Kidney (tissue), 14 donors: Measurements from ENCODE around the gene CTSD. TPM values are rescaled to one million over a fixed set of nuclear protein-coding genes. Genes with fewer than 3 reads are reported as not detected.

Experiments used
- DNase-seq, 5 donors: peaks; one replicate each; pipeline ENCODE4 v3.0.0-alpha.2; 2013 to 2020
- FAIRE-seq: peaks from 2 replicates; lab custom pipeline; 2012; peaks lifted over from hg19 to GRCh38; lab: Jason Lieb, UNC
- H3K27ac ChIP-seq, 2 donors: one replicate each; pipeline ENCODE4 v1.7.0; 2013; ENCODE audit warnings: low read depth in 2 of 2, low read length in 2 of 2, inconsistent platforms in 1 of 2
- H3K27me3 ChIP-seq: one replicate; pipeline ENCODE4 v1.7.1; 2013; ENCODE audit warnings: low read length, inconsistent platforms; ENCODE audit not compliant: control insufficient read depth, insufficient read depth
- H3K36me3 ChIP-seq, 3 donors: one replicate each; pipeline versions ENCODE4 v1.7.0 to v1.7.1; 2013; ENCODE audit warnings: low read length in 3 of 3, control low read depth in 1 of 3, inconsistent platforms in 1 of 3; ENCODE audit not compliant: insufficient read depth in 3 of 3, control insufficient read depth in 2 of 3
- H3K4me1 ChIP-seq, 3 donors: one replicate each; pipeline versions ENCODE4 v1.7.0 to v1.7.1; 2013; ENCODE audit warnings: low read length in 3 of 3, inconsistent platforms in 1 of 3, low read depth in 1 of 3; ENCODE audit not compliant: control insufficient read depth in 2 of 3, insufficient read depth in 2 of 3
- H3K4me3 ChIP-seq, 3 donors: one replicate each; pipeline versions ENCODE4 v1.7.0 to v1.8.1; 2013; ENCODE audit warnings: low read length in 3 of 3, control low read depth in 1 of 3, inconsistent platforms in 1 of 3
- H3K9ac ChIP-seq, 3 donors: one replicate each; pipeline versions ENCODE4 v1.7.0 to v1.7.1; 2013; ENCODE audit warnings: low read length in 3 of 3, control low read depth in 1 of 3, inconsistent platforms in 1 of 3
- H3K9me3 ChIP-seq, 3 donors: one replicate each; pipeline versions ENCODE4 v1.7.0 to v1.7.1; 2013; ENCODE audit warnings: low read length in 3 of 3, control low read depth in 1 of 3, inconsistent platforms in 1 of 3; ENCODE audit not compliant: control insufficient read depth in 2 of 3, insufficient read depth in 1 of 3
- CTCF ChIP-seq: IDR thresholded peaks from 3 replicates; pipeline ENCODE4 v1.5.1; 2012; ENCODE audit warnings: mild to moderate bottlenecking, moderate library complexity, borderline replicate concordance; ENCODE audit not compliant: insufficient read depth; ENCODE audit errors: extremely low read depth
- intact Hi-C: fragments of 100-400 bp; cut with DNase I; formaldehyde crosslinking; loops from one replicate; pipeline ENCODE4 v1.11.1; 2022
- polyA plus RNA-seq: library from polyadenylated mRNA; stranded (reverse); fragments of 350-450 nt; fragmentation: Illumina TruSeq; extraction: RNeasy Lipid Tissue Mini Kit (QIAGEN cat#74804); gene quantifications from one replicate; pipeline ENCODE4 v1.2.3, GENCODE V29; 2014; ENCODE audit warnings: low read depth, low replicate concordance; ENCODE audit not compliant: insufficient read depth
- total RNA-seq: library from RNA; stranded (reverse); fragmentation: NEBNext Ultra II Directional; extraction: Animal tissue kit (Norgen Biotek cat#: 25700); gene quantifications from one replicate; pipeline ENCODE4 v1.2.1, GENCODE V29; 2021
- donor health status: control.
- donor health status: control.
- donor health status: control.
- donor health status: control.
- donor health status: control.
- donor health status: DM: yes; HTN: yes; CAD: no.
- donor health status: Normal renal cell carcinoma (clear cell type).

Gene CTSD
- total and polyA plus RNA-seq, 2 donors from 2014 or later, result 2,183 to 2,764 TPM

- intact Hi-C loops, result no loop called here
- peak overlapping the region; percentile 95 to 99 for H3K27ac ChIP-seq
- no peaks in the 10 kb centered on the region for H3K27me3 ChIP-seq
- peak in 1 of 5 donors; percentile 84 for DNase-seq
- peaks cover 0 to 62% (median 31%) of the 10 kb centered on the region in 3 donors for H3K4me1 ChIP-seq
- FAIRE-seq, result no peak
- peak overlapping the region in 2 of 3 donors; percentile 57 to 97 for H3K9ac ChIP-seq
- H3K9me3 ChIP-seq, result no peaks in the 10 kb centered on the region
- peaks cover 0 to 17% (median 2%) of the 10 kb centered on the region in 3 donors for H3K36me3 ChIP-seq
- H3K4me3 ChIP-seq, result peak overlapping the region in 2 of 3 donors; percentile 74 to 77
- no peak for TF ChIP-seq CTCF
Observed at GRCh38 chr11:1761857-1762536, 1.7 kb downstream of the CTSD start.

GRCh38 chr11:1761110-1761856, 2.4 kb downstream of the CTSD start:
- Histone ChIP-seq H3K27me3 (no peaks in the 10 kb centered on the region), H3K9ac (peak overlapping the region in 2 of 3 donors; percentile 57 to 97), H3K27ac (peak overlapping the region; percentile 95 to 99), H3K9me3 (no peaks in the 10 kb centered on the region), H3K36me3 (peaks cover 0 to 21% (median 2%) of the 10 kb centered on the region in 3 donors), H3K4me1 (peaks cover 0 to 68% (median 31%) of the 10 kb centered on the region in 3 donors), H3K4me3 (peak overlapping the region in 2 of 3 donors; percentile 74 to 77)
- FAIRE-seq (no peak), DNase-seq (peak in 1 of 5 donors; percentile 84)
- no peak for TF ChIP-seq CTCF
- intact Hi-C loops, result no loop called here

- DNase-seq (peak in 2 of 5 donors; percentile 65 to 99), FAIRE-seq (peak; percentile 21)
- Histone ChIP-seq H3K27me3 (no peaks in the 10 kb centered on the region), H3K9ac (peak overlapping the region in 2 of 3 donors; percentile 57 to 97), H3K4me1 (peaks cover 0 to 75% (median 35%) of the 10 kb centered on the region in 3 donors), H3K4me3 (peak overlapping the region in 1 of 3 donors; percentile 77), H3K9me3 (no peaks in the 10 kb centered on the region), H3K27ac (peak overlapping the region; percentile 96 to 99), H3K36me3 (peaks cover 0 to 29% (median 2%) of the 10 kb centered on the region in 3 donors)
- TF ChIP-seq CTCF, result no peak
- intact Hi-C loops, result no loop called here
Observed at GRCh38 chr11:1760351-1761109, 3.2 kb downstream of the CTSD start.
